CMK (cell line): ENCODE measurements around the gene PNPLA1.

Source experiments
- DNase-seq: peaks from one replicate; pipeline ENCODE4 v3.0.0-alpha.2; 2010; ENCODE audit warnings: low read depth

Gene PNPLA1

DNA sequence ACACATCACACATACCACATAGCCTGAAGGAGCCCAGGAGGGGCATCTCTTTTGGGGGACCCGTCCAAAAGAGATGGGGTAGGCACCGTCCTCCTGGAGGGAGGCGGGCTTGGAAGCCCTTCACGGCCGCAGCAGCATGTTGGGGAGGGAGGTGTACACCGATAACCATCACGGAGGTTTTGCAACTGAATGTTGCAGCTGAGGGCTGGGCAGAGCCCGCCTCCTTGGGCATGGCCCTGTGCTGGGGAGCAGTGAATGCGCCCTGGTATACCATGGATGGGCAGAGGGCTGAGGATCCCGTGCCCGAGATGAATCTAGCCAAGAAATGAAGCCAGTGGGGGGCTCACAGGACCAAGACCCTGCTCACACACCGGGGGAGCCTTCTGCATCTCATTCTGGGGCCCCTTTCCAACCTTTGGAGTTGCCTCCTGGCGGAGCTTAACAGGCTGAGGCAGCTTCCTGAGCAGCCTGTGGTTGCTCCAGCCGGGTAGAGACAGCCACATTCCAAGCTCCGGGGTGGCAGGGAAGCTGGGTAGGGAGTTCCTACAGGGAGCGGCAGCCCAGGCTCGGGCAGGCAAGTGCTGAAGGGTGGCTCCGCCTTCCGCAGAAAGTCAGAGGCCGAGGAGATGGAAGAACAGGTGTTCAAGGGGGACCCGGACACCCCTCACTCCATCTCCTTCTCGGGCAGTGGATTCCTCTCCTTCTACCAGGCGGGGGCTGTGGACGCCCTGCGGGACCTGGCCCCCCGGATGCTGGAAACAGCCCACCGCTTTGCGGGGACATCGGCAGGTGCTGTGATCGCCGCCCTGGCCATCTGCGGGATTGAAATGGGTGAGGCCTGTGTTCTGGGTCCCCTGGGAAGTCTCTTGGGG lies at the start of gene PNPLA1:
PNPLA1 (plus strand) TSS at position 227 of the 872 bp plus-strand sequence; CDS start at position 627, 400 bp downstream.
- no peak for DNase-seq

DNA sequence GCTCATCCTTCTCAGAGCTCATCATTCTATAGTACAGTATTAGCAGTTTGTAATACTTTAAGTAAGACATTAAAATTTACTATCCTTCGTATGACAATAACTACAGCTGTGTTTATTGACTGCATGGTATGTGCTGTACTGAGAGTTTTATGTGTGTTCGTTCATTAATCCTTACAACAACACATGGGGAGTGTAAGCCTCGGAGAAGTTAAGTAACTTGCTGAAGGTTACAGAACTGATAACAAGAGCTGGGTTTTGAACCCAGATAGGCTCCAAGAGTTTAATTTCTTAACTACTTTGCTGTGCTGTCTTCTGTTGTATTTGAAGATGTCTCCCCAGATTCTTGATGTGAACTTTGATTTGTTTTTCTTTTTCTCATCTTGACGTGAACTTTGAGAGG lies 49.6 kb upstream of the PNPLA1 start:
- no peak for DNase-seq

DNA sequence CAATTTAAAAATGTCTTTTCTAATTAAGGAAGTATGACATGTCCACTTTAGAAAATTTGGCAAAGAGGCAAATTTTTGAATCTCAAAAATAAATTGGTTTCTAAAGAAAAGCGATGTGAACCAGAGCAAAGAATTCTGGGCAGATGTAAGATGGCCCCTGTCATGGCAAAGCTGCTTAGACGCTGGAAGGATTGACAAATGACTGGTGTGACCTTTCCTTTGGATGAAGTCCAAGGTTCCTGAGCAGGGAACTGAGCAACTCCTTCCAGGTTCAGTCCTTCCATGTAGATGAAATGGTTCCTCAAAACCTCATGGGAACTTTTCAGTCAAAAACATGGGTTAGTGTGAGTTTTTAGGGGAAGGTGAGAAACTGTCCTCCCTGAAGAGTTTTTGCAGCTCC lies 48.2 kb upstream of the PNPLA1 start:
- no peak for DNase-seq

DNA sequence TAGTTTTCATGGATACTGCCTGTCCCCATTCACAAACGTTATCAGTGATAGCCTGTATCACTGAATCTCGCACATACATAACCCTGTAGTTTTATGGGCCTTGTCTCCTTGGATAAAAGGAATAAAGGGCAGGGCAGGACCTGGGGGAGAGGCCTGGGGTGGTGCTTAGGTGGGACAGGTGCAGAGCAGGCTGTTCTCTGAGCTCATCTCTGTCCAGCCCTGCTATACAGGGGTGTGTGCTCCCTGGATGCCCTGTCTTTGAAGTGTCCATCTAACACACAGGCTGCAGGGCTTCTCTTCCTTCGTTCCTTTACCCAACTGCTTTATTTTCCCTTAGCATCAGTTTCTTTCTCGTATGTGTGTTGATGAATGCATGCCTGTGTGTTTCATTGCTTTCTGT lies 46.9 kb upstream of the PNPLA1 start:
- DNase-seq: no peak

GRCh38 chr6:36223706-36224105 lies 46.2 kb upstream of the PNPLA1 start:
- DNase-seq: no peak

- DNase-seq: peak; percentile 21
Observed at GRCh38 chr6:36224918-36225461, 44.9 kb upstream of the PNPLA1 start.

GRCh38 chr6:36226438-36227047 lies 43.3 kb upstream of the PNPLA1 start:
- no peak for DNase-seq

- DNase-seq: no peak
Observed at GRCh38 chr6:36227379-36228228, 42.3 kb upstream of the PNPLA1 start.

GRCh38 chr6:36229223-36229622 lies 40.6 kb upstream of the PNPLA1 start:
- no peak for DNase-seq

DNA sequence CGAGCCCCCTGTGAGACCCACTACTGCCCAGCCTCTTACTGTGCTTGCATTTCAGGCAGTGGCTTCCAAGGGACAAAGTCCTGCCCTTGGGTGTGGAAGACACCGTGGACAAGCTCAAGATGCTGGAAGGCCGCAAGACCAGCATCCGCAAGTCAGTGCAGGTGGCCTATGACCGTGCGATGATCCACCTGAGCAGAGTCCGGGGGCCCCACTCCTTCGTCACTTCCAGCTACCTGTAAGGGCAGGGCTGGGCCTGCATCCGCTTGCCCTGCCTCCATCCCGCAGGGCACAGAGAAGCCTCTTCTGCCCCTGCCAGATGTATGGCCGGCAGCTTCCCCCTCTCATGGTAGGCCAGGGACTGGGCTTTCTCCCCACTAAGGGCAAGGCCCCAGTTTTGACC lies 39.5 kb upstream of the PNPLA1 start:
- DNase-seq: no peak

- no peak for DNase-seq
Observed at GRCh38 chr6:36232172-36232571, 37.7 kb upstream of the PNPLA1 start.

- no peak for DNase-seq
Observed at GRCh38 chr6:36235309-36235708, 34.6 kb upstream of the PNPLA1 start.

DNA sequence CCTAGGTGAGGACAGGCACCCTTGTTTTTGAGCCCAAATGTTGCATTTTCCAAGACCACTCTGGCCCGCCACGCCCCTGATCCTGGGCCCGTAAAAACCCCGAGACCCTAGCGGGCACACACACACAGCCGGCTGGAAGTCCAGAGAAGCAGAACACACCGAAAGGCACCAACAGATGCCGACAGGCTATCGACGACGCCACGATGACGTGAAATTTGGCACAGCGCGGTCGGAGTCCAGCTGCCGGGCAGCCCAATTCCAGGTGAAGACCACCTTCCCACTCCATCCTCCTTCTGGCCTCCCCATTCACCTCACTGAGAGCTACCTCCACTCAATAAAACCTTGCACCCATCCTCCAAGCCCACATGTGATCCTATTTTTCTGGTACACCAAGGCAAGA lies 34.0 kb upstream of the PNPLA1 start:
- DNase-seq: no peak

DNA sequence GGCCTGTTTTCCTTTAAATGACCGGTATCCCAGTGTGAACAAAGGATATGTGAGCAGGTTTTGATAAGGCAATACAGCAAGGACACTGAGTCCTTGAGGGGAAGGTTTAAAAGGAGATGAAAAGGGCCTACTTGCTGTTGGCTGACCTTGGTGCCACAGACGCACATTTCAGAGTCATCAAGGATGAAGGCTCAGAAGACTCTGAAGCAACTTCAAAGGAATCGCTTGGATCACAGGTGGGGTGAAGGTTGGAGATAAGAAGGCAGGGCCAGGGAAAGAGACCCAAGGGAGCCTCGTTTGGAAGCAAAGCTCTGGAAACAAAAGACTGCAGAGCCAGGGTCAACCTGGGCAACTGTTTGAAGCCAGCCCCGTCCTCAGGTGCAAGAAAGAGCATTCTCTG lies 30.1 kb upstream of the PNPLA1 start:
- DNase-seq: no peak

- peak; percentile 65 for DNase-seq
Observed at GRCh38 chr6:36241728-36242127, 28.1 kb upstream of the PNPLA1 start.

DNA sequence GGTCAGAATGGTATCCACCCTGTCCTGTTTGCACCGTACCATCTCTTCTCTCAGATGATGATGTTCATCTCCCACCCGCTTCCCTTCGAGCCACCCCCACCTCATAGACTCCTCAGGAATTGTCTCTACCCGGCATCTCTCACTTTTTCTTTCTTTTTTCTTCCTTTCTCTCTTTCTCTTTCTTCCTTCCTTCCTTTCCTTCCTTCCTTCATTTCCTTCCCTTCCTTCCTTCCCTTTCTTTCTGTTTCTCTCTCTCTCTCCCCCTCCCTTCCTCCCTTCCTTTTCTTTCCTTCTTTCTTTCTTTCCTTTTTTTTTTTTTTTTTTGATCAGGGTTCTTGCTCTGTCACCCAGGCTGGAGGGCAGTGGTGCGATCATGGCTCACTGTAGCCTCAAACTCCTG lies 27.7 kb upstream of the PNPLA1 start:
- DNase-seq: no peak

GRCh38 chr6:36242626-36243025 lies 27.2 kb upstream of the PNPLA1 start:
- no peak for DNase-seq

GRCh38 chr6:36243562-36244212 lies 26.2 kb upstream of the PNPLA1 start:
- no peak for DNase-seq

DNA sequence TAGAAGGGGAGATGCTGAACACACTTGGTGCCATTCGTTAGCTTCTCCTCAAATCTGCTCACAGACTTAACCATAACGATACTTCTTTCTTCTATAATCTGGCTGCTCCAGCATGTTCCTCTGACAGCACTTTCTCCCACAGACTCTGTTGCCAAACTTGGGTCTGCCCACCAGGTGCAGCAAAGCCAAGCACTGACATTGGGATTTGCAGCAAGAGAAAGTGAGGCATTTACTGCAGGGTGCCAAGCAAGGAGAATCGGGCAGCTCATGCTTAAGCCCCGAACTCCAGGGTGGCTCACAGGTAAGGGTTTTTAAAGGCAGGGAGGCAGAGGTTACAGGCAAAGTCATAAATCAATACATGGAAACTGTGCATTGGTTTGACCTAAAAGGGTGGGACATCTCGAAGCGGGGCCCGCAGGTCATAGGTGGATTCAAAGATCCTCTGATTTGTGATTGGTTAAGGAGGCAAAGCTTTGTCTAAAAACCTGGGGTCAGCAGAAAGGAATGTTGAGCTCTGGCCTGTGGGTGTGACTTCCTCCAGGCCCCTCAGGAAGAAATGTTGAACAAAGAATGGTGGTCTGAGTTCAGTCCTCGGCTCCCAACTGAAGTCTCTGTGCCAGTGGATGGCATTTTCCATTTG lies 25.1 kb upstream of the PNPLA1 start:
- DNase-seq: no peak

- DNase-seq: no peak
Observed at GRCh38 chr6:36245572-36246061, 24.2 kb upstream of the PNPLA1 start.
